Naive thymus-derived CD8-positive, alpha-beta T cell (primary cell): ENCODE data around the gene IL22RA2. TPM values are rescaled to one million over a fixed set of nuclear protein-coding genes. Genes with fewer than 3 reads are reported as not detected.

Experiments
- ATAC-seq, 2 donors: fragments of 150-1000 bp; cut with Tn5 transposase in 1 of 2; sonication (Bioruptor Pico), chemical (Tn5 transposase) in 1 of 2; 1 replicate in 1 of 2; 2 replicates in 1 of 2; pipeline ENCODE4 v1.10.0; 2021; ENCODE audit warnings: mild to moderate bottlenecking in 2 of 2, moderate library complexity in 2 of 2
- POLR2A ChIA-PET: fragments of 350-600 bp; sonication (Branson Sonifier 250); formaldehyde crosslinking; loops from one replicate; lab custom pipeline; 2021; ENCODE audit warnings: antibody characterized with exemption; lab: Charles Lee
- DNase-seq, 10 donors: peaks; one replicate each; pipeline versions ENCODE4 v3.0.0 to v3.0.0-alpha.2; 2020 to 2022
- H3K27ac Mint-ChIP-seq, 10 donors: one replicate each; pipeline ENCODE4 v1.8.0; 2020 to 2022; ENCODE audit warnings: mild to moderate bottlenecking in 10 of 10, mixed read lengths in 10 of 10, moderate library complexity in 4 of 10, inconsistent platforms in 1 of 10
- H3K27me3 Mint-ChIP-seq, 5 donors: one replicate each; pipeline ENCODE4 v1.8.0; 2021 to 2022; ENCODE audit warnings: mixed read lengths in 5 of 5
- H3K36me3 Mint-ChIP-seq, 3 donors: one replicate each; pipeline ENCODE4 v1.8.0; 2020 to 2022; ENCODE audit warnings: mixed read lengths in 3 of 3, mild to moderate bottlenecking in 2 of 3, inconsistent platforms in 1 of 3
- H3K4me1 Mint-ChIP-seq, 4 donors: one replicate each; pipeline ENCODE4 v1.8.0; 2021 to 2022; ENCODE audit warnings: mixed read lengths in 4 of 4
- H3K4me3 Mint-ChIP-seq, 10 donors: one replicate each; pipeline ENCODE4 v1.8.0; 2020 to 2022; ENCODE audit warnings: mild to moderate bottlenecking in 10 of 10, mixed read lengths in 10 of 10, moderate library complexity in 6 of 10, inconsistent platforms in 1 of 10
- H3K9me3 Mint-ChIP-seq, 9 donors: one replicate each; pipeline ENCODE4 v1.8.0; 2020 to 2022; ENCODE audit warnings: mixed read lengths in 9 of 9, mild to moderate bottlenecking in 3 of 9, inconsistent platforms in 1 of 9, moderate library complexity in 1 of 9
- polyA plus RNA-seq, 3 donors: library from polyadenylated mRNA; unstranded; fragments of 300-500 nt; fragmentation: Illumina TruSeq; gene quantifications; one replicate each; pipeline ENCODE4 v1.2.3, GENCODE V29; 2021
- total RNA-seq, 8 experiments: library from RNA in 2 of 8; stranded (reverse) in 2 of 8; gene quantifications; one replicate each; pipeline ENCODE4 v1.2.3 and lab custom pipeline; 2021 to 2026

The IL22RA2 gene
- total and polyA plus RNA-seq, 5 experiments from 2014 or later, result not detected

DNA sequence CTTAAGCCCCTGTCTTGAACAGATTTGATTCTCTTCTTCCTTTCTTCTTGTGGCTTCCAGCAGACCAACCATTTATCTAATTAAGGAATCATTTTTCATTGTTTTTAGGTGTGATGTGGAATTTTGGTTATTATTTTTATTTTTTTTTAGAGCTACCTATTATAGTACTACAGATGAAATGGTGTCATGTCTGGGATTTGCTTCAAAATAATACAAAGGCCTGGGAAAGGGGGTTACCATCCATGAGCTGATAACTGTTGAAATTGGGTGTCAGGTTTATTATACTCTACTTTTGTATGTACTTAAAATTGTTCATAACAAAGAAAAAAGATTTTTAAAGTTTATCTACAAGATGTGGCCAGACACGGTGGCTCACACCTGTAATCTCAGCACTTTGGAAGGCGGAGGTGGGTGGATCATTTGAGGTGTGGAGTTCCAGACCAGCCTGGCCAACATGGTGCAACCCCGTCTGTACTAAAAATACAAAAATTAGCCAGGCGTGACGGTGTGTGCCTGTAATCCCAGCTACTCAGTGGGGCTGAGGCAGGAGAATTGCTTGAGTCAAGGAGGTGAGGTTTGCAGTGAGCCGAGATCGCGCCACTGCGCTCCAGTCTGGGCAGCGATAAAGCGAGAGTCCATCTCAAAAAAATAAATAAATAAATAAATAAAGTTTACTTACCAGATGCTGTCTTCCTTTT, 561 bp downstream of the IL22RA2 start:
- Mint-ChIP-seq H3K27ac (peak overlapping the region in 1 of 10 donors; percentile 51), H3K4me1 (peaks cover 0 to 34% (median 0%) of the 10 kb centered on the region in 4 donors), H3K36me3 (peaks cover 0 to 2% (median 0%) of the 10 kb centered on the region in 3 donors), H3K27me3 (peaks cover 0 to 11% (median 0%) of the 10 kb centered on the region in 5 donors), H3K9me3 (no peaks in the 10 kb centered on the region), H3K4me3 (no peak overlapping the region)
- ATAC-seq (no peak), DNase-seq (no peak)
- POLR2A ChIA-PET, result no interaction called here

DNA sequence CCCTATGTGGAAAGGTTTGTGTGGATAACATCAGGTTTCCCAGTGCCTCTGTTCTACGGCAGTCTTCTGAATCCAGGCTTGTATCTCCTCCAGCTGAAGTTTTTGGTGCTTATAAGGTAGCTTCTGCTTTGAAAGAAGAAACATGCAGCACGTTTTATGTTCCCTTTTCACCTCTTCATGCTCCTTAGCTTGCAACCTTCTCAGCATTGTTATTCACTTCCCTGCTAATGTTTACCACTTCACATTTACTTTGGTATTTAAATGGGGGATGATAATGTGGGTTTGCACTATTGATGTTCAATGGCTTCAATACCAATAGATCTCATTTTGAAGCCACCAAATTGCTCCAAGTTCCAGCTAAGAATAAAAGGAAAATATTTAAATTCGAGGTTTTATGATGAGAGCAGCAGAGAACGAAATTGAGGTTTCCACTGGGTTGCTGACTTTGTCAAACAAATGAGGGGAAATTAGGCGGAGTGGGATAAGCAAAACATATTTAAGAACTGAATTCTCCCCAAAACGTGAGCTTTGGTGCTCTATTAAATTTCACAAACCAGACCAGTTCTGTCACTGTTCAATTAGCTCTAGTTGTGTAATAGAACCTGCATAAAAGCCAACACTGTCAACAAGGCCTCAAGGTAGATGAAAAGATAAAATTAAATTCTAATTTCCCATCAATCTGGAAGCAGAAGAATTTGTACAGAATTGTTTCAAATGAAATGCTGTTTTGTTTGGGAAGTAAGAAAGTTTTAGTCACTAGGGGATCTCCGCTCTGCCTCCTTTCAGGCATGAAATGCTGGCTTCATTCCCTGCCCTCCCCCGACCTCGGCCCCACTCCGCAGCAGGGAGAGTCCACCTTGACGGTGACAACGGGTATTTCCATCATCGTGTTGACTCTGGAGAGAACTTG, 1.4 kb downstream of the IL22RA2 start:
- no peak for ATAC-seq
- Mint-ChIP-seq H3K9me3 (no peaks in the 10 kb centered on the region), H3K27ac (peak overlapping the region in 1 of 10 donors; percentile 51), H3K4me3 (no peak overlapping the region), H3K27me3 (peaks cover 0 to 4% (median 0%) of the 10 kb centered on the region in 5 donors), H3K36me3 (no peaks in the 10 kb centered on the region), H3K4me1 (peaks cover 0 to 37% (median 0%) of the 10 kb centered on the region in 4 donors)
- POLR2A ChIA-PET, result no interaction called here
- no peak for DNase-seq

DNA sequence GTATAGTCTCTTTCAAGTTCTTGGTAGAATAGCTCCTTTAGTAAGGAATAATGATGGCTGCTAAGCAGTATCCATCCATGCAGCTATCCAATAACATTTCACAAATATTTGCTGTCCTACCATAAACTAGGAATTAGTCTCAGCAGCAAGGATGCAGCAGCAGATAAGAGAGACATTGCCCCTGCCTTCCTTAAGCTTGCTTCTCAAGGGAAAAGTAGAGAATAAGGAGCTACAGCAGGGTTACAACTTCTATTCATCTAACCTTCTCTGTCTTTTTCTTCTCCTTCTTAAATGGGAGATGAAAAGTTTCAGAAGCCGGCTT, 2.4 kb downstream of the IL22RA2 start:
- Mint-ChIP-seq H3K4me3 (no peak overlapping the region), H3K36me3 (no peaks in the 10 kb centered on the region), H3K9me3 (no peaks in the 10 kb centered on the region), H3K27me3 (no peaks in the 10 kb centered on the region), H3K27ac (peak overlapping the region in 1 of 10 donors; percentile 10), H3K4me1 (peaks cover 3 to 46% (median 4%) of the 10 kb centered on the region in 4 donors)
- no peak for DNase-seq
- POLR2A ChIA-PET, result no interaction called here
- no peak for ATAC-seq

DNA sequence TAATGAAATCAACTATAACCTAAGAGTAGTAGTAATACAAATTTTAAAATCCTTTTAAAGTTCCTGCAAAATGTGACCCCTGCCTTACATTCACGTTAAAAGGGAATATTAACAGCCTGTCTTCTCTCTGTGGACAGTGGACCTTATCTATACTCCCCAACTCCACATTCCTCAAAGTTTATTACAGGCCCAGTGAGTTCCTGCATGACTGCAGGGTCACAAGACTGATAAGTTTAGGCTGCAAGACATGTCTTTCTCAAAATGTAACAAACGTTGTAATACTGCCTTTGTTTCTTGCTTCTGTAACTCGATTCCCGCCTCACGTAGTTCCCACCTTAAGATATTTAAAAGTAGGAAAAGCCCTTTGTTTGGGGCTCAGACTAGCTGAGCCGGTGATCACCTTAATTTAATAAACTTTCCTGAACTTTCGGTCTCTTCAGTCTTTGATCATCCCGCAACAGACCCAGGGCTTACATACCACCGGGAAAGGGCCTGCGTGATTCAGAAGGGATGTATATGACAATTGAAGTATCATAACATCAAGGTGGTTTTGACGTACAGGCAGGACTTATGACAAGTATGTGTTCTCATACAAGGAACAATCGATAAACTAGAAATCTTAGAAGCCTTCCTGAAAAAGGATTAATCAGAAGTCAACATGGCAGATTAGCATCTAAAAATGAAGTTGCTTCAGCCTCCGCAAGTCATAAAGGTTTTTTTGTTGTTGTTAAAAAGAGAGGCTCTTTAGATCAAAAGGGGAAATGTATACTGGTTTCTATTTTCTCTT, 3.0 kb downstream of the IL22RA2 start:
- Mint-ChIP-seq H3K36me3 (no peaks in the 10 kb centered on the region), H3K4me1 (peaks cover 5 to 48% (median 9%) of the 10 kb centered on the region in 4 donors), H3K4me3 (no peak overlapping the region)

DNA sequence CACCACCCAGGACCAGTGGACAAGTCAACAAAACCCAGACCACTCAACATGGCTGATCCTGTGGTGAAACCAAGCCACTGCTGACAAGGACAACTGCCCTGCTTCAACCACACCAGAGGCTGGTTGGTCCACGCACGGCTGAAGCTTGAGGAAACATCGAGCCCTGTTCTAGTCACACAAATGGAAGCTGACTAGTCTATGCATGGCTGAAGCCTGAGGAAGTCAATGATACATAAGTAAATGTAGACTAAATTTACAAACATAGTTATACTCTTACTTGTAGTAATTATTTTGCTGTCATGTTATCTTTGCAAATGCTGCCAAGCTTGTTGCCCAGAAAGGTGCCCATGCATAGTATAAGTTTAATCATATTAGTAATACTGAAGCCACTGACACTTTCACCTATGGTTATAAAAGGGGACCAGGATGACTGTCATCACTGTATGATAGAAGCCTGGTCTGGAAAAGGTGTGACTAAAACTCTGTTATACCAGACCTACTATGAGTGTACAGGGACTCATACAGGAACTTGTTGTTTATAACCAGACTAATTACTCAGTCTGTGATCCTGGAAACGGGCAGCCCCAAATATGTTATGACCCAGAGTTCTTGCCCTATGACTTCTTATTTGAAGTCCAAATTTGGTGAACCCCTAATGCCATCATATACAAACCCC, 5.6 kb downstream of the IL22RA2 start:
- no peak for DNase-seq
- Mint-ChIP-seq H3K9me3 (peaks cover 0 to 10% (median 4%) of the 10 kb centered on the region in 9 donors), H3K4me1 (peaks cover 13 to 61% (median 20%) of the 10 kb centered on the region in 4 donors), H3K27me3 (peaks cover 0 to 12% (median 3%) of the 10 kb centered on the region in 5 donors), H3K27ac (no peak overlapping the region), H3K36me3 (peaks cover 0 to 7% (median 0%) of the 10 kb centered on the region in 3 donors), H3K4me3 (no peak overlapping the region)
- POLR2A ChIA-PET, result no interaction called here
- ATAC-seq, result no peak

More for the DNA sequence above, 3.0 kb downstream of the IL22RA2 start:
- H3K27ac Mint-ChIP-seq, result peak overlapping the region in 1 of 10 donors; percentile 10
- DNase-seq, result no peak
- no peaks in the 10 kb centered on the region for H3K27me3 Mint-ChIP-seq
- no peak for ATAC-seq
- peaks cover 0 to under 1% (median 0%) of the 10 kb centered on the region in 9 donors for H3K9me3 Mint-ChIP-seq
- POLR2A ChIA-PET, result no interaction called here

DNA sequence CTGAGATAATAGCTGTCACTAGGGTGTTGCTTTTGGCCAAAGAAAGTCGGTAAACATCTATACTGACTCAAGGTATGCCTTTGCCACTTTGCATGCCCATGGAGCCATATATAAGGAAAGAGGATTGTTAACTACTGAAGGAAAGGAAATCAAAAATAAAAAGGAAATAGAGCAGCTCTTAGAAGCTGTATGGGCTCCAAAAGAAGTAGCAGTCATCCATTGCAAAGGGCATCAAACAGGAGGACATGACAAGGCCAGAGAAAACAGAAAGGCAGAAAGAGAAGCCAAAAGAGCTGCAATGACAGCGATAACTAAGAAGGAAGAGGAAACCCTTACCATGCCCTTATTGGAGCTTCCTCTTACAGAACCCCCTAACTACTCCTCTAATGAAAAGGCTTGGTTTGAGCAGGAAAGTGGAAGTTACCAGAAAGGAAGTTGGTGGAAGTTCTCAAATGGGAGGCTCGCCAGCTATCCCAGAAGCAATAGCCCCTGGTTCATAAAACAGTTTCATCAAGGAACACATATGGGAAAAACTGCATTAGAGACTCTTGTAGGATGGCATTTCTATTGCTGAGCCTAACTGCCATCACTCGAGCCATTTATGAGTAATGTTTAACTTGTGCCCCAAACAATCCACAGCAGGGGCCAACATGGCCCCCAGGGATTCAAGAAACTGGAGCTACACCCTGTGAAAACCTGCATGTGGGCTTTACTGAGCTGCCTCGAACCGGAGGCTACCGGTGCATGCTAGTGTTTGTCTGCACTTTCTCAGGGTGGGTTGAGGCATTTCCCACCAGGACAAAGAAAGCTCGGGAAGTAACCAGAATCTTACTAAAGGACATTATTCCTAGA, 7.0 kb downstream of the IL22RA2 start:
- DNase-seq, result no peak
- Mint-ChIP-seq H3K27ac (peak overlapping the region in 1 of 10 donors; percentile 17), H3K4me3 (no peak overlapping the region), H3K4me1 (peaks cover 13 to 48% (median 20%) of the 10 kb centered on the region in 4 donors), H3K36me3 (peaks cover 0 to 7% (median 0%) of the 10 kb centered on the region in 3 donors), H3K9me3 (peaks cover 0 to 10% (median 5%) of the 10 kb centered on the region in 9 donors), H3K27me3 (peaks cover 0 to 21% (median 6%) of the 10 kb centered on the region in 5 donors)
- no peak for ATAC-seq
- POLR2A ChIA-PET, result no interaction called here

DNA sequence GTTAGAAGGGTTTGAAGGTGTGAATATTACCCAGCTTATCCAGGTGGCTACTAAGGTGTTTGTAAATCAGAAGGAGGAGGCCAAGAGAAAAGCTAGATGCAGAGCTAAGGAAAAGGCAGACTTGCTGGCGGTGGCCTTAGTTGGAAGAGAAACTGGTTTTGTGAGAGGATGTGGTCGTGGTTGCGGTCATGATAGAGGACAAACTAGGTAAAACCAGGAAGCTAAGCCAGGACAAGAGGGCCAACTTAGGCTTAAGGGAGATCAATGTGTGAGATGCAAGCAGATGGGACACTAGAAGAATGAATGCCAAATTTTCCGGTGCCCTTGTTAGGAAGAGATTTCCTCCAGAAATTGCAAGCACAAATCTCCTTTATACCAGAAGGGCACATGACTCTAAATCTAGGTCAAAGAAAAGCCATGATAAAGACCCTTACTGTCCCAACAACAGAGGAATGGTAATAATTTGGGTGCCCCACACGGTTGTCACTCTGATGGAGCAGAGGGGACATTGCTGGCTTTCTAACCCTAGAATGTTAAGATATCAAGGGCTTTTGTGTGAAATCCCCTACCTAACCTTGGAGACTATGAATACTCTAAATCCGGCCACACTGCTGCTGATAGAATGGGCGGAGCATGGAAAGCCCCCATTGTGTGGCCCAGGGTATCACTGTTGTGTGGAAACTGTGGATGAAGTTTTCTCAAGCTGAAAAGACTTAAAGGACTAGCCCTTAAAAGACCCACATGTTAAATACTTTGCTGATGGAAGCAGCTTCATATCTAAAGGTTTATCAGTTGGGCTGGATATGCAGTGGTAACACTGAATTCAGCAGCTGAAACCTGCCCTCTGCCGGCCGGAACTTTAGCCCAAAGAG, 7.8 kb downstream of the IL22RA2 start:
- Mint-ChIP-seq H3K36me3 (peaks cover 0 to 7% (median 0%) of the 10 kb centered on the region in 3 donors), H3K27ac (peak overlapping the region in 1 of 10 donors; percentile 17), H3K4me3 (peak overlapping the region in 6 of 10 donors; percentile 5 to 54 (median 35)), H3K27me3 (peaks cover 2 to 30% (median 9%) of the 10 kb centered on the region in 5 donors), H3K4me1 (peaks cover 13 to 46% (median 20%) of the 10 kb centered on the region in 4 donors), H3K9me3 (peaks cover 0 to 10% (median 5%) of the 10 kb centered on the region in 9 donors)
- DNase-seq (no peak), ATAC-seq (no peak)
- POLR2A ChIA-PET, result no interaction called here

DNA sequence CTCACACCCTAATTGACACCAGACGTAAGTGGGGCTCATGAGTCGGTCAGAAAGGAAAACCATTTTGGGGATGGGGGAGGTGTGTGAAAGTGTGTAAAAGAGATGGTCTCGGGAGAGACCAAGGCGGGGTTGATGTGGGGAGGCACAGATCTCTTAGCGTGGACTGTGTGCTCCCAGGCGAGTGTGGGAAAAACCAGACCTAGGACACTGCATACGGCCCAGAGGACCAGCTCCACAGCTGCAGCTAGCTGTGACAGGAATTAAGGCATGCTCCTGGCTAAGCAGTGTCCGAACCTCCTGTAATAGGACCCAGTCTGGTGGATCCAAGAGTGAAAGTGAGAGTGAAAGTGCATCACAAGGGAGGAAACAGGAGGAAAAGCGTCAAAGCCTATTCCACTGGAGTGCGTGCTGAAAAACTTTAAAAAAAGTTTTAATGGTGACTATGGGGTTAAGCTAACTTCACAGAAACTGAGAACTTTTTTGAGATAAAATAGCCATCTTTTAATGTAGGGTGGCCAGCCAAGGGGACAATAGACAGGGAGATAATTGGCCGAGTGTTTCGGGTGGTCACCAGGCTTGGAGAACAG, 9.6 kb downstream of the IL22RA2 start:
- POLR2A ChIA-PET, result no interaction called here
- no peak for DNase-seq
- Mint-ChIP-seq H3K27ac (peak overlapping the region in 1 of 10 donors; percentile 79), H3K4me1 (peaks cover 13 to 40% (median 20%) of the 10 kb centered on the region in 4 donors), H3K9me3 (peaks cover 0 to 10% (median 5%) of the 10 kb centered on the region in 9 donors), H3K27me3 (peaks cover 7 to 48% (median 14%) of the 10 kb centered on the region in 5 donors), H3K36me3 (peaks cover 0 to 7% (median 0%) of the 10 kb centered on the region in 3 donors), H3K4me3 (peak overlapping the region in 1 of 10 donors; percentile 33)
- no peak for ATAC-seq

DNA sequence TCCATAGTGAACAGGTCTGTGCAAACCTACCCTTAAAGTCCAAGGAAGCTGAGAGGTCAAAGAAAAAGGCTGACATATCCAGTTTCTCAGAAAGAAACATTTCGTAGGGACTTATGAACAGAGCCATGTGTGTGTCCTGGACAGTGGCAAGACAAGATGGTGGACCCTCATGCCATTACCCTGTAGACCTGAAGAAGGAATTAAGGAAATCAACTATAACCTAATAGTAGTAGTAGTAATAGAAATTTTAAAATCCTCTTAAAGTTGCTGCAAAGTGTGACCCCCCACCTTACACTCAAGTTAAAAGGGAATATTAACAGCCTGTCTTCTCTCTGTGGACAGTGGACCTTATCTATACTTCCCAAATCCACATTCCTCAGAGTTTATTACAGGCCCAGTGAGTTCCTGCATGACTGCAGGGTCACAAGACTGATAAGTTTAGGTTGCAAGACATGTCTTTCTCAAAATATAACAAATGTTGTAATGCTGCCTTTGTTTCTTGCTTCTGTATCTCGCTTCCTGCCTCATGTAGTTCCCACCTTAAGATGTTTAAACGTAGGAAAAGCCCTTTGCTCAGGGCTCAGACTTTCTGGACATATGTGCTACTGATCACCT, 10.6 kb downstream of the IL22RA2 start:
- POLR2A ChIA-PET, result no interaction called here
- DNase-seq (no peak), ATAC-seq (no peak)
- H3K4me1 Mint-ChIP-seq, result peaks cover 13 to 38% (median 20%) of the 10 kb centered on the region in 4 donors
- H3K27ac Mint-ChIP-seq, result no peak overlapping the region
- peaks cover 0 to 10% (median 5%) of the 10 kb centered on the region in 9 donors for H3K9me3 Mint-ChIP-seq
- H3K27me3 Mint-ChIP-seq, result peaks cover 10 to 58% (median 20%) of the 10 kb centered on the region in 5 donors
- no peak overlapping the region for H3K4me3 Mint-ChIP-seq
- H3K36me3 Mint-ChIP-seq, result peaks cover 0 to 7% (median 0%) of the 10 kb centered on the region in 3 donors

DNA sequence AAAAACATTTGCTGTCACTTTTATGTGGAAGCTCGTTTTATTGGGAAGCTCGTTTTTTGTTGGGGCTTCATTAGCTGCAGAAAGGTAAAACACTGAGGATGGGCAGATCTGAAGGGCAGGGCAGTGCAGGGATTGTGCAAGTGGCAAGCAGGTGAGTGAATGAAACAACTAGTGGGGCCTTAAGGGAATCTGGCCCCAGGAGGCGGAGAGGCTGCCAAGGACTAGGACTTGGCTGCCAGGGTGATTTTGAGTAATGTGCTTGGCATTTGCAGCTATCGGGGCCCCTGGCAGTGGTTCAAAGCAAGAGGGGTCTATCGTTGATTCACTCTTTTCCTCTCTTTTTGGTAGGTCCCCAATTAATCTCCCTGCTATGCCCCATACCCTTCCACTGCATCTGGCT, 11.5 kb downstream of the IL22RA2 start:
- no peak for ATAC-seq
- Mint-ChIP-seq H3K36me3 (peaks cover 0 to 7% (median 0%) of the 10 kb centered on the region in 3 donors), H3K27me3 (peaks cover 13 to 67% (median 20%) of the 10 kb centered on the region in 5 donors), H3K4me3 (no peak overlapping the region), H3K4me1 (peaks cover 13 to 32% (median 20%) of the 10 kb centered on the region in 4 donors), H3K27ac (no peak overlapping the region), H3K9me3 (peaks cover 0 to 10% (median 5%) of the 10 kb centered on the region in 9 donors)
- POLR2A ChIA-PET, result no interaction called here
- DNase-seq, result no peak
